Right lobe of liver (tissue), 4 donors: ENCODE results near the gene MGME1.

ENCODE experiments used
- CTCF ChIP-seq, 4 donors: fragments of 200-600 bp in 3 of 4; fragments of 450-650 bp in 1 of 4; IDR thresholded peaks; one replicate each; pipeline versions ENCODE4 v1.5.1 to v1.8.0; 2016 to 2022; ENCODE audit warnings: antibody characterized with exemption in 4 of 4, mild to moderate bottlenecking in 2 of 4
- POLR2A ChIP-seq: fragments of 450-650 bp; IDR thresholded peaks from one replicate; pipeline ENCODE4 v1.6.1; 2017; ENCODE audit warnings: antibody characterized with exemption, mild to moderate bottlenecking
- donor health status: DM: no; HTN: no; CAD: no.
- donor health status: DM: no; HTN: no; CAD: no.
- donor health status: DM: no; HTN: yes; CAD: no.

- TF ChIP-seq POLR2A (no peak), CTCF (IDR thresholded peaks at IDR 0.05) (no peak)
These were observed 33.1 kb upstream of the MGME1 start for GRCh38 chr20:17935761-17936160.
